Lower lobe of right lung (tissue), 2 donors: ENCODE results near the gene BMP2. TPM values are rescaled to one million over a fixed set of nuclear protein-coding genes. Genes with fewer than 3 reads are reported as not detected.

Experiments
- ATAC-seq, 2 donors: fragments of 200-7000 bp; cut with Tn5 transposase; one replicate each; pipeline ENCODE4 v1.9.1; 2020 to 2022; ENCODE audit warnings: mild to moderate bottlenecking in 2 of 2, moderate library complexity in 2 of 2
- DNase-seq: peaks from one replicate; pipeline ENCODE4 v3.0.0-alpha.2; 2020
- H3K27ac ChIP-seq: fragments of 200-600 bp; one replicate; pipeline ENCODE4 v1.8.0; 2022
- H3K27me3 ChIP-seq: fragments of 200-600 bp; one replicate; pipeline ENCODE4 v1.8.0; 2022; ENCODE audit warnings: low read depth
- H3K36me3 ChIP-seq: fragments of 200-600 bp; one replicate; pipeline ENCODE4 v1.8.0; 2022; ENCODE audit warnings: mild to moderate bottlenecking
- H3K4me1 ChIP-seq: fragments of 200-600 bp; one replicate; pipeline ENCODE4 v1.8.0; 2022
- H3K4me3 ChIP-seq: fragments of 200-600 bp; one replicate; pipeline ENCODE4 v1.8.0; 2022; ENCODE audit warnings: mild to moderate bottlenecking
- H3K9me3 ChIP-seq: fragments of 200-600 bp; one replicate; pipeline ENCODE4 v1.8.0; 2022
- intact Hi-C: fragments of 100-400 bp; cut with DNase I; formaldehyde crosslinking; loops from one replicate; pipeline ENCODE4 v1.11.0; 2022
- total RNA-seq: library from RNA; stranded (reverse); fragmentation: NEBNext Ultra II Directional; extraction: Animal tissue kit (Norgen Biotek cat#: 25700); gene quantifications from one replicate; pipeline ENCODE4 v1.2.1, GENCODE V29; 2021
- TF ChIP-seq, protein P1 (sequence below): fragments of 200-600 bp; IDR thresholded peaks from one replicate; pipeline ENCODE4 v1.8.0; 2022; ENCODE audit warnings: antibody characterized with exemption, mild to moderate bottlenecking
- donor health status: DM: no; HTN: yes; CAD: no; lungs with severe emphysema.

BMP2 gene
- total RNA-seq, 1 donor from 2014 or later: 12.4 TPM

DNA sequence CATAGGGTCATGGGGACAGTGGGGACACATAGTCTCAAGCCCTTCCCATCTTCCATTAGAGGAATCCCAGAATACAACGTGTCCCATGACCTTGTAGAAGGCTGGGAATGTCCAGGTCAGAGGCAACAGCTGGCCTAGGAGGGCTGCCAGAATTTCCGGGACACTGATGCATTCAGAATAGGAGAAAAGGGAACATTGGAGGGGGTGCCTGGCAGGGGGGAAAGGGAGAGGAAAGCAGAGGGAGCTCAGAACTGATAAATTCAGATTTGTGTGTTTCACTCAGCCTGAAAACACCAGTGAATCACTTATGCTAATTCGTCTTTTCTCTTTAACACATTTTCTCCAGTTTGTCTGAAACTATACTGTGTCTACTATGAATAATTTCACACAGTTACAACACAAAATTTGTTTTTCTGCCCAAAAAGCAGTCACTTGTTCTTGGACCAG, 35.5 kb upstream of the BMP2 start:
- TF ChIP-seq, protein P1, sequence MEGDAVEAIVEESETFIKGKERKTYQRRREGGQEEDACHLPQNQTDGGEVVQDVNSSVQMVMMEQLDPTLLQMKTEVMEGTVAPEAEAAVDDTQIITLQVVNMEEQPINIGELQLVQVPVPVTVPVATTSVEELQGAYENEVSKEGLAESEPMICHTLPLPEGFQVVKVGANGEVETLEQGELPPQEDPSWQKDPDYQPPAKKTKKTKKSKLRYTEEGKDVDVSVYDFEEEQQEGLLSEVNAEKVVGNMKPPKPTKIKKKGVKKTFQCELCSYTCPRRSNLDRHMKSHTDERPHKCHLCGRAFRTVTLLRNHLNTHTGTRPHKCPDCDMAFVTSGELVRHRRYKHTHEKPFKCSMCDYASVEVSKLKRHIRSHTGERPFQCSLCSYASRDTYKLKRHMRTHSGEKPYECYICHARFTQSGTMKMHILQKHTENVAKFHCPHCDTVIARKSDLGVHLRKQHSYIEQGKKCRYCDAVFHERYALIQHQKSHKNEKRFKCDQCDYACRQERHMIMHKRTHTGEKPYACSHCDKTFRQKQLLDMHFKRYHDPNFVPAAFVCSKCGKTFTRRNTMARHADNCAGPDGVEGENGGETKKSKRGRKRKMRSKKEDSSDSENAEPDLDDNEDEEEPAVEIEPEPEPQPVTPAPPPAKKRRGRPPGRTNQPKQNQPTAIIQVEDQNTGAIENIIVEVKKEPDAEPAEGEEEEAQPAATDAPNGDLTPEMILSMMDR: no peak
- Histone ChIP-seq H3K36me3 (no peaks in the 10 kb centered on the region), H3K27ac (peak overlapping the region; percentile 31), H3K4me3 (no peak overlapping the region), H3K4me1 (no peaks in the 10 kb centered on the region), H3K27me3 (no peaks in the 10 kb centered on the region), H3K9me3 (no peaks in the 10 kb centered on the region)
- ATAC-seq (peak; percentile 62 to 77), DNase-seq (peak; percentile 48)
- intact Hi-C loops: no loop called here

DNA sequence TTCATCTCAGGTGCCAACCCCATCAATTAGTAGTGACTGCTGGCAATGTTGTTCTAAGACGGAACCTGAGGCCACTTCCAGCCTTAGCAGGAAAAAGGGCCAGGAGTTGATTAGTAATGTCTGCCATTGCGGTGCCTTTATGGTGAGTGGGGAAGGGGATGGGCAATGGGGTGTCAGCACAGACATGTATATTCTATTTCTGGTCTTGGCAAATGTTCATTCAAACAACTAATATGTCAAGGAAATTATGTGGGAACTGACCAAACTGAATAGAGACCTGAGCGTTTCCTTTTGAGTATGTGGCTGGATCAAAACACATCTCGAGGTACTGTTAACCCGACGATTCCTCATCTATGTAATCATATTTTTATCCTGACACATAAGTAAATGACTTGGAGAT, 34.6 kb upstream of the BMP2 start:
- Histone ChIP-seq H3K36me3 (no peaks in the 10 kb centered on the region), H3K4me1 (no peaks in the 10 kb centered on the region), H3K27me3 (no peaks in the 10 kb centered on the region), H3K27ac (no peak overlapping the region), H3K9me3 (no peaks in the 10 kb centered on the region), H3K4me3 (no peak overlapping the region)
- TF ChIP-seq, protein P1: no peak
- ATAC-seq (no peak), DNase-seq (no peak)
- intact Hi-C loops: no loop called here

DNA sequence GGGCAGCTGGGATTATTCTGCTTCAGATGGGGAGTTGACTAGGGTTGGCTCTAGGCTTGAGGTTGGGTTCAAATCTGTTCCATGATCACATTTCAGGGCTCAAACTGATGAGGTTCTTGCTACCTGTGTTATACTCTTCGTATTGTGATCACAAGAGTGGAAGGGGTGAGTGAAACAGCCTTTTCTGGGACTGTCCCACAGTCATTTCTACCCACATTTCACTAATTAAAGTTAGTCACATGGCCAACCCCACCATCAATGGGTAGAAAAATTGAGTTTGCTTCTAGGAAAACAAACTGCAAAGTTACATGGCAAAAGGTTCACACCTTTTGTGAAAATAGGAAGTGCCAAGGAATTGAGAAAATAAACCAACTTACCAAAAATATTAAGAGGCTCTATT, 33.5 kb upstream of the BMP2 start:
- Histone ChIP-seq H3K27ac (no peak overlapping the region), H3K27me3 (no peaks in the 10 kb centered on the region), H3K4me3 (no peak overlapping the region), H3K4me1 (no peaks in the 10 kb centered on the region), H3K36me3 (no peaks in the 10 kb centered on the region), H3K9me3 (no peaks in the 10 kb centered on the region)
- DNase-seq: no peak
- intact Hi-C loops: no loop called here
- no peak for ATAC-seq
- TF ChIP-seq, protein P1: no peak

DNA sequence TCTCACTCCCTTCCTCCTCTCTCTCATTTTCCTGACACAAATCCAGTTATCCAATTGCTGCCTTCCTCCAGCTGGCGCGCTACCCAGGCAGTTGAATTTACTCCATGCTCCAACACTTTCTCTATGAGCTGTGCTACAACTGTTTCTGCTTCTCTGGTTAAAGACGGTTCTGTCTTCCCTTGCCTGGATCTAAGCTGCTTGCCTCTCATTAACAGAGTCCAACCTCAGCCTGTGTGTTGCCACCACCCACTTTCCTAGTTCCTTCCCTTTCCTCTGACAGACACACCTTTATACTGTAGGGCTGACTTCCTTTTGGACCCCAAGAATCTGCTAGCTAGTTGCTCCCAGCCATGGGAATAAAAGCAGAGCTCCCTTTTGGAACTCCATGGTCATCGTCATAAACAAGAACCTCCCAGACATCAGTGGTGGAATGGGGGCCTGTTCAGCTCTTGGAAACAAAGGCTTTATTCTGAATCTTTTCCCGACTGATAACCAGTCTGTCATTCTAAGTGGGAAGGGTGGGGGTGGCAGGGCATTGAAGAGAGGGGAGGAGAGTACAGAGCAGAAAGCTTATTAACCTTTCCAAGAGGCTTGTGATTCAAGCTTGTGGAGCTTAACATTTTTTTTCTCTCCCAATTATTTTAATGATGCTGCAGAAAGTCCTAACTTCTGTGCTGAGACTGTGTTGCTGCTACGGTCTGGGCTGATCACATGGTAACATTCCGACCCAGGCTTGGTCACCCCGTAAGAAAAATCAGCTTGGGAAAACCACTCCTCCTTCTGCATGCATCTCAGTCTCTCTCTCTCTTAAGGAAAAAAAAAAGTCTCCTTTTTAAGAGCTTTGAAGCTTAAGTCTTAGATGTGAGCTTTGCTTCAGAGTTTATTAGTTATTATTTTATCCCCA, 31.3 kb upstream of the BMP2 start:
- no peaks in the 10 kb centered on the region for H3K4me1 ChIP-seq
- H3K27me3 ChIP-seq: no peaks in the 10 kb centered on the region
- no peak overlapping the region for H3K4me3 ChIP-seq
- DNase-seq: no peak
- TF ChIP-seq, protein P1: no peak
- ATAC-seq: no peak
- H3K36me3 ChIP-seq: no peaks in the 10 kb centered on the region
- no peaks in the 10 kb centered on the region for H3K9me3 ChIP-seq
- H3K27ac ChIP-seq: peak overlapping the region; percentile 28
- intact Hi-C loops: no loop called here

DNA sequence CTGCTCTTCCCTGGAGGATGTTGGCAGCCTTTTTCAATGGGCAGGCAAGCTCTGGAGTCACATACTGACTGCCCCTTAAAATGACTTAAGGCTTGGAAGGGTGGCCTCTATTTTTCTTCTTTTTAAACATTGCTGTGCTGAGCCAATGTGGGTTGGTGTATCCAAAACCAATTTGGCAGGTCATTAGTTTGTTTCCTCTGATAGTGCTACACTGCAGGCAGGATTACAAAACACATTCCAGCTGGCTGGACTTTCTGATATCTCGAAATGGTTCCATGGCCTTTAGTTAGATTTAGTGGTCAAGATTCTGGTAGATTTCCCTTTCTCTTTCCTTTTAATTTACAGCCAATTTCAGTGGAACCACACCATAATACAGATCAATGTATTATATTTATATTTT, 28.1 kb upstream of the BMP2 start:
- no peaks in the 10 kb centered on the region for H3K27me3 ChIP-seq
- intact Hi-C loops: no loop called here
- H3K9me3 ChIP-seq: no peaks in the 10 kb centered on the region
- TF ChIP-seq, protein P1: no peak
- no peaks in the 10 kb centered on the region for H3K4me1 ChIP-seq
- no peak for ATAC-seq
- DNase-seq: no peak
- H3K36me3 ChIP-seq: no peaks in the 10 kb centered on the region
- no peak overlapping the region for H3K4me3 ChIP-seq
- no peak overlapping the region for H3K27ac ChIP-seq
